HG03064 (cell line): ENCODE results near the gene AMBN.
"Not testable (repeated sequence)": the region's sequence is repeated elsewhere in the genome, so short reads cannot be mapped to it uniquely, and the experiment has no call there.

ENCODE experiments used
- ATAC-seq: cut with Tn5 transposase; IDR thresholded peaks from one replicate; pipeline ENCODE4 v1.9.1; 2021; ENCODE audit warnings: low read depth; ENCODE audit not compliant: unreplicated experiment

The AMBN gene

DNA sequence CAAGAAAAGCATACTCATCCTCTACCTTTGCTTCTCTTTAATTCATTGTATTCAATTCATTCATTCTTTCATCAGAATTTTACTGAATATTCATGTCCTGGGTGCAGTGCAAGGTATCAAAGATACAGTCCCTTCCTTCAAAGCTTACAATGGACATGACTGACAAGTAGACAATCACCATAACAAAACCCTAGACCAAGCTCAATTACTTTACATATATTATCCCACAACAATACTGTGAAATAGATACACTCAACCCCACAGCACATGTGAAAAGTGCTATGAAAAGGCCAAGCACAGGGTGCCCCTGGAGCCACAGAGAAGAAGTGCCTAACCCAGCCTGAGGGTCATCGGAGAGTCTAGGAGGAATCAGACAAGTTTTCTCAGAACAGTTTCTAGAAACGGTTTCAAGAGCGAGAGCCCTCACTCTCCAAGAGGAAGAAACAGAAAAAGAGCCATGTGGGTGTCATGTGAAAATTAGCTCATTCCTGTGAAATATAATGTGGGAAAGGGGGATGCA lies 15.3 kb downstream of the AMBN start:
- ATAC-seq = no peak

DNA sequence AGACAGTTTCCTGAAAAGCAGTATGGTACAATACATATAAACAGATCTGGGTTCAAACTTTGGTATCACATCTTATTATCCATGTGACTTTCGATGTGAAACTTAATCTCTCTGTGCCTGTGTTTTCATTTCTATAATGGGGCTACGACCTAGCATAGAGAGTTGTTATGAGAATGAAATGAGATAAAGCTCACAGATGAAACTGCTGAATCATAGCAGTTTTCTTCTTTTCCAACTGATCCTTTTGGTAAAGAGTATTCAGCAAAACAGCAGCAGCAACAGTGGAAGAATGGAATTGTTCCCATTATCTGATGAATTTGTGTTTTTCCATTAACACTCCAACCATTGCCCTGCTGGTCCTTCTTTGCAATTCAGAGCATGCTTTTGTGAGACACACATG lies 16.3 kb downstream of the AMBN start:
- no peak for ATAC-seq

DNA sequence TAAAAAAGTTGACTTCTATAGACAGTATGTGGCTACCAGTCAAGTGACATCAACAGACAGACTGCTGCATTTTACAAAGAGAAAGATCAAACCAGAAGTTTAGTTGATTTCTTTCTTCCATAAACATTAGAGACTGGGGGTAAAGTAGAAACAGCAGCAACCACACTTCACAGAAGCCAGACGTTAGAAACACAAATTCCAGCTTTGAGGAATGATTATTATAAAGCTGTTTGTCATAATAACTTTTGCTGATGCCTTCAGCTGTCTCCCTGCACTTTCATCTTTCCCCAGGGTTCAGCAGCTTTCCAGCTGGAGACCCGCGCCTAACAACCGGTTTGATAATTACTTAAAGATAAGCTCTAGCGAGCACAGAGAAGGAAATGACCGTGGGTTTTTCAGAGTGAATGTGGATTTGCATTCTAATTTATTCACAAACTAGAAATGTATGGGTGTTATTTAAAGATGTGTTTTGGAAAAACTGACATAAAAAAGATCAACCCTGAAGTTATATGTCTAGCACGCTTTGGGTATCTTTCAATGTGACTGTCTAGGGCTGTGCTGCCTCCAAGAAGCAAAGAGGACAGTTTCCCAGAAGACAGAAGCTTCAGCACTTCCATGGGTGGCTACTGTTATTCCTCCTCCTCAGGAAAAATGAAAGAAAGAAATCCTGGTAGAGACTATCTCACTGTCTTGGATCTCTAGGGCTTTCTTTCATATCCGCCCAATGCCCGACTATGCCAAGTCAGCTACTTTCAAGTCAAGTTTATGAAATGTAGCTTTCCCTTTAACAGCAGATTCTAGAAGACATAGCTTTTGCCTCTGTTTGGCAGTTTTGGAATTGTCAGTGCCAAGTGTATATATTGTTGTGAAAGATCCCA lies 21.5 kb downstream of the AMBN start:
- ATAC-seq = peak; percentile 54

DNA sequence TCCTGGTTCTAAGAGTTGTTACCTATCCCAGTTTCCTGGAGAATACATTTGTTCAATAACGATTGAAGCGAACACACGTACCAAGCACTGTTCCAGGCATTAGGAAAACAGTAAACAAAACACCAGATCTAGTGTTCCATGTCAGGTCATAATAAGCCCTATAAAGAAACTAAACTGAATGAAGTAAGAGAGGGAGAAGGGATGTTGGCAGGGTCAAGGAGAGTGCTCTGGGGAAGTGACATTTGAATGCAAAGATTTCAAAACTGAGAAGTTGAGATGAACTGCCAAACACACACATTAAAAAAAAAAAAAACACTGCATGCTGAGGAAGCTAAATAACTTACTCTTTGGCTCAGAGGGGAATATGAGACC lies 22.1 kb downstream of the AMBN start:
- ATAC-seq = no peak

GRCh38 chr4:70619288-70619687 lies 27.2 kb downstream of the AMBN start:
- no peak for ATAC-seq

- no peak for ATAC-seq
Measured at GRCh38 chr4:70619778-70620177, 27.7 kb downstream of the AMBN start.

DNA sequence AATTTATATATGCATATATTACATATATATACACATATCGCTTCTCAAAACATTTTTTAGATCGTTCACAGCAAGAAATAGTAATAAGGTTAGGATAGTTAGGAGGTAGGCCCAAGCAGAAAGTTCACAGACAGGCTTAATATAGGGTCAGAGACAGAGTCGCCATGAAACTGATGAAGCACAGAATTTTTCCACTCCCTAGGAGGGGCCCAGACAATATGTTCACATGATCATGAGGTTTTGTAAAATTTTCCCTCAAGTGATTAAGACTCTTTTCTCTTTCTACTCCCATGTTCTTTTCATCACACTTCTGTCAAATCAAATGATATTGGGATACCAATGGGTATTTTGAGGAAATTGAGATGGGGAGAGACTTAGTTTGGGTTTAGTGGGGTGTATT lies 31.3 kb downstream of the AMBN start:
- no peak for ATAC-seq

DNA sequence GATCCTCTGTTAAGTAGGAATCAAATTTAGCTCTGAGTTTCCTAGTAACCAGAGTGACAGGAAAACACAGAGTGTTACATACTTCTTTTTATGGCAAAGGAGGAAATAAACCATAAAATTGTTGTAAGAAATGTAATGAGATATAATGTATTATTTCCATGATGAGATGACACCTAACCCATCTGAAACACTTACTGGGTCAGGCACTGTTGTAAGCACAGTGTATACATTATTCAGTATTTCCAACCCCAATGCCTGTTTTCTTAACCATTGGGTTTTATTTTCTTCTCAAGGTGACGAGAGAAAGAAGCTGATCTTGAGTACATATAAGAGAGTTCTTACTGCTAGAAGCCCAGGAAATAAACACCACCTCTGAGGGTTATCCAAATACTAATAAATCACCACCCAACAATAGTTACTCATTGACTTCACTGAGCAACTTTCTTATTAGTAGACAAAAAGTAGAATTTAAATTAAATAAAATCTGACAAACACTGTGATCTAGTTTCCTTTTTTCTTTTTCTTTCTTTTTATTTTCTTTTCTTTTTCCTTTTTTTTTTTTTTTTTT lies 32.3 kb downstream of the AMBN start:
- no peak for ATAC-seq

DNA sequence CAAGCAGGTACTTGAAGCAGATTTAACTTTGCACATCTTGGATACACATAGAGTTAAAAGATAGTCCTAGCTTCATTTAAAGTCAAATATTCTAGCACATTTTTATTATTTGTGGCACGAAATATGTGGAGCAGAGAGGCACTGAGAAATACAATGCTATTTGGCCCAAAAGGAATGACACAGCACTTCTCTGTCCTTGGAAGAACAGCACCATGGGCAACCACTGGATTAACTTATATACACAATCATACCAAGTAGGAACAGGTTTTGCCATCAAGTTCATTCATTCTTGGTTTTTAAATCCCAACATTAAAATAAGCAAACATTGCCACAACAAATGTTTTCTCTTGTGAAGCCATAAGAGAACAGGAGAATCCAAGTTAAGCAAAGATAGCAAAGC lies 35.6 kb downstream of the AMBN start:
- no peak for ATAC-seq

DNA sequence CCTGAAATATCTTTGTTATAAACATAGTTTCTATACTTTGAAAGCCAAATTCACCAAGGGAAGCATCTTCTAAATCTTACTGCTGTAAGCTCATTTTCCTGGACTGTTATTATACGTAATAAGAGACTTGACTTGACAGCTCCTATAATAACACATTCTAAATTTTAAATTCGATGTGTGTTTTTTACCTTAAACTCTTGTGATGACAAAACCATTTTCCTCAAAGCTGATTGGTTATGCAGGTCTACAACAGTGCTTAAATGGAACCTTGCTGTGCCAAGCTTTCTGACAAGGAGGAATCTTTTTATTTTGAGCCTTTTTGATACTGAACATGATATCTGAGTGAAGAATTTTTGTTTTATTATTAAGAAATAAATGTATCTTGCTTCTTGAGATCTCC lies 36.4 kb downstream of the AMBN start, which contains the start of gene ENAM:
Gene ENAM, plus strand, starts transcription at position 301 of the 400 bp plus-strand sequence. CDS start 757 bp downstream, outside the sequence.
- no peak for ATAC-seq

- no peak for ATAC-seq
Measured at GRCh38 chr4:70629469-70630090, 37.5 kb downstream of the AMBN start.

DNA sequence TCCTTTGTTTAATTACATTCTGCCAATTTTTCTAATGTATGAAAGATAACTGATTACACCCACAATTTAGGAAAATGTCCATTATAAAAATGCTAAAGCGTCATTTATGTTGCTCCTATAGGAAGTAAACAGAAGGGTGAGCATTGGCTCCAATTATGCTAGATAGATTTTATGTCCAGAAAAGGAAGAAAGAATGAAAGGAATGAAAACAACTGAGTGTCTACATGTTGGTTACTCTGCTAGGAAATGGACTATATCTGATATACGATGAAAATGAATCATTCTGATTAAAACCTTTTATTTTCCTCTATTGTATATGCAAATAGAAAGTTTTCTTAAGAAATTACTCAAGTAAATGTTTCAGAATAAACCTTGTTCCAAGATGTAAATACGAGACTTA lies 38.1 kb downstream of the AMBN start:
- no peak for ATAC-seq

DNA sequence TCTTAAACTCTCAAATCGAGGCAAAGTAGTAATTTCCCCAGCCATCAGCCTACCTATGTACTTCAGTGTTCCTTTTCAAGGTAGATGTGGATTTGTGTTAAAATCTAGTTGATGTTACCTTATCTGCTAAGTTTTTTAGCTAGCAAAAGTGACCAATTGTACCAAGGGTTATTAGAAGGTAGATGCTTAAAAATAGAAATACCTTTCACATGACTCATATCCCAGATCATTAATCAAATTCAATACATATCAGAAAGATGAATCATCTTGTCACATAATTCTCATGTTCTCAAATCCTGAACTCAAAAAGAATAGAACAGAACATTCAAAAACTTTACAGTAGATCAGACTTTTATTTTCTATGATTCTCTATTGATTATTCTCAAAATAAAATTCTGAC lies 40.0 kb downstream of the AMBN start:
- ATAC-seq = no peak

DNA sequence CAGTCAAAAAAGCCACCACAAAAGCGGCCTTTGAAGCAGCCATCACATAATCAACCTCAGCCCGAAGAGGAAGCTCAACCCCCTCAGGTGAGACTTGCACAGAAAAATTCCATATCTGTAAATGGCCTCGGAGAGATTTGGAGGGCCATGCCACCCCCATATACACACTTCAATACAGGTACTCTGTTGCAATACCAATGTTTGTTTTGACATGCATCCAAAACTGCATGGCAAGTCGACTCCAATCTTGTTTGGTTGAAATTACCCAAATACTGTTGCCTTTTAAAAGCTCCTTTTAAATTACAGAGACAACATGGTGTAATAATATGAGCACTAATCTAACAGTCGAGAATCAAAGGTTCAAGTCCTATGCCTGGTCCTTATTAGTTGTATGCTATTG lies 42.4 kb downstream of the AMBN start:
- no peak for ATAC-seq

DNA sequence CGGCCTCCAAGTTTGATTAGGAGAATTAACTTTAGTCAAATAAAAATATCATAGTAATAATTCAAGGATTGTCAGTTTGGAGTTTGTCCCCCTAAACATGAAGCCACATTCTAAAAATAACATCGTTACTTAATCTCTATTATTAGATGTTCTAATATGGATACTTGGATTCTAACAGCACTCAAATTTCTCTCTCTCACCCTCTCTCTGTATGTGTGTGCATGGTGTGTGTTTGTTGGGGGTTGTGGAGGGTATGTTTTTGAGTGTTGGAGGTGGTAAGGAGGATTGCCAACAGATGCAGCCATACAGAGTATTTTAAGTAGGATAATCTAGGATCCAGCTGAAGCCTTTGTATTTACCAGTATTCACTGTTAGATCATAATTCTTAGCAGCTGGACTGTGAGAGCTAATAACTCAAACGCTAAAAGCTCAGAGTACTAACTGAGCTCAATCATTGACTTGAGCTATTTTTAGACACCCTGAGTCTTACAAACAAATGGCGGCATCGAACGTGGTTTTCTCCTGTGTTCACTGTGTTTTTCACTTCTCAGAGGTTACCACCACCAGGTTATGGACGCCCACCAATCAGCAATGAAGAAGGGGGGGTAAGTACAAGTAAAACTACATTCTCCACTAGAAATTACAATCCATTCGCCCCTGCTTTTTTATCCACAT lies 45.3 kb downstream of the AMBN start:
- no peak for ATAC-seq

DNA sequence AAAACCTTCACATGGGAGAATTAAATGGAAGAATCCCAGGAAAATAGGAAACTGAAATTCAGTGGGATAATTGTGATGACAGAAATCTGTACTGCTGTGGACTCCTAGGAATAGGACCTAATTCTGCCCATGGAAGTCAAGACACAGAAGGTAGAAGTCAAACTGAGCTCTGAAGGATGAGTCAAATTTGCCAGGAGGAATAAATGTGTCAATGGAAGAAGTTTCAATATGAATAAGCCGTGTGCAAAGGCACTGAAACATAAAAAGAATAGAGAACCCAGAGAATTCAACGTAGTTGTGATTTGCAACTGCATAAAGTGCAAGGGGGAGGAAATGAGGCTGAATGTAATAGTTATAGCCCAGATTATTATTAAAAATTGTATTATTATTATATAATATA lies 48.1 kb downstream of the AMBN start:
- ATAC-seq = no peak

DNA sequence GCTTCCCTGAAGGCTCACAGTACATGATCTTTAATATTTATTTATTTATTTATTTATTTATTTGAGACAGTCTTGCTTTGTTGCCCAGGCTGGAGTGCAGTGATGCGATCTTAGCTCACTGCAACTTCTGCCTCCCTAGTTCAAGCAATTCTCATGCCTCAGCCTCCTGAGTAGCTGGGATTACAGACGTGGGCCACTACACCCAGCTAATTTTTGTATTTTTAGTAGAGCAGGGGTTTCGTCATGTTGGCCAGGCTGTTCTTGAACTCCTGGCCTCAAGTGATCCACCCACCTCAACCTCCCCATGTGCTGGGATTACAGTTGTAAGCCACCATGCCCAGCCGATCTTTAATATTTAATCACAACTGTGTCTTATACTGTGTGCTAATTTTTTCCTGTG lies 58.7 kb downstream of the AMBN start:
- not testable (repeated sequence) for ATAC-seq

GRCh38 chr4:70651864-70652506 lies 59.9 kb downstream of the AMBN start:
- ATAC-seq = no peak

GRCh38 chr4:70654605-70655011 lies 62.6 kb downstream of the AMBN start:
- no peak for ATAC-seq
